DND-41 (cell line): ENCODE measurements around the gene GLB1L3.

Experiments
- EZH2 ChIP-seq: IDR thresholded peaks from 3 replicates; pipeline ENCODE4 v1.6.1; 2012; ENCODE audit warnings: borderline replicate concordance, low read depth, mild to moderate bottlenecking, moderate library complexity, low read length, inconsistent platforms; ENCODE audit not compliant: severe bottlenecking
- TF ChIP-seq, protein P1 (sequence below): IDR thresholded peaks from 2 replicates; pipeline ENCODE4 v1.5.1; 2012; ENCODE audit warnings: borderline replicate concordance, low read length, moderate library complexity, mild to moderate bottlenecking; ENCODE audit not compliant: poor library complexity, severe bottlenecking; ENCODE audit errors: extremely low read depth

- TF ChIP-seq, protein P1, sequence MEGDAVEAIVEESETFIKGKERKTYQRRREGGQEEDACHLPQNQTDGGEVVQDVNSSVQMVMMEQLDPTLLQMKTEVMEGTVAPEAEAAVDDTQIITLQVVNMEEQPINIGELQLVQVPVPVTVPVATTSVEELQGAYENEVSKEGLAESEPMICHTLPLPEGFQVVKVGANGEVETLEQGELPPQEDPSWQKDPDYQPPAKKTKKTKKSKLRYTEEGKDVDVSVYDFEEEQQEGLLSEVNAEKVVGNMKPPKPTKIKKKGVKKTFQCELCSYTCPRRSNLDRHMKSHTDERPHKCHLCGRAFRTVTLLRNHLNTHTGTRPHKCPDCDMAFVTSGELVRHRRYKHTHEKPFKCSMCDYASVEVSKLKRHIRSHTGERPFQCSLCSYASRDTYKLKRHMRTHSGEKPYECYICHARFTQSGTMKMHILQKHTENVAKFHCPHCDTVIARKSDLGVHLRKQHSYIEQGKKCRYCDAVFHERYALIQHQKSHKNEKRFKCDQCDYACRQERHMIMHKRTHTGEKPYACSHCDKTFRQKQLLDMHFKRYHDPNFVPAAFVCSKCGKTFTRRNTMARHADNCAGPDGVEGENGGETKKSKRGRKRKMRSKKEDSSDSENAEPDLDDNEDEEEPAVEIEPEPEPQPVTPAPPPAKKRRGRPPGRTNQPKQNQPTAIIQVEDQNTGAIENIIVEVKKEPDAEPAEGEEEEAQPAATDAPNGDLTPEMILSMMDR, result no peak
- TF ChIP-seq EZH2, result no peak
These were observed 74.2 kb downstream of the GLB1L3 start for GRCh38 chr11:134350381-134350780.
